NCI-H510A treated with DMSO at 0.1 percent for 48 hours (cell line): ENCODE results near the gene SGK2.

ENCODE experiments used
- DNase-seq: peaks from one replicate; lab custom pipeline; 2025; lab: John Stamatoyannopoulos, UW

Gene SGK2

GRCh38 chr20:43558412-43559146 lies at the start of gene SGK2:
SGK2 (plus strand) TSS chr20:43559027; CDS start chr20:43566496, 7,469 bp downstream.
- DNase-seq: no peak

DNA sequence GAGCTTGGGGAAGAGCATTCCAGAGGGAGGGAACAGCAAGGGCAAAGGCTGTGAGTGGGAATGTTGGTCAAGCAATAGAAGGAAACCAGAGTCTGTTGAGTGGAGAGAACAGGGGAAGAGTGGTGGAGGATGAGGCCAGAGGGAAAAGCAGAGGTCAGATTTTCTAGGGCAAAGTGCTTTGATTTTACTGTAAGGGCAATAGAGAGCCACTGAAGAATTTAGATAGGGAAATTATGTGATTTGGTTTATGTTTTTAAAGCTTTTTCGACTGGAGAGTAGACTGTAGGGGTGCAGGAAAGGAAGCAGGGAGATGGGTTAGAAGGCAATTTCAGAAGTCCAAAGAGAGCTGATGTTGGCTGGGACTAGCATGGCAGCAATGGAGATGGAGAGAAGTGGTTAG lies 46.9 kb upstream of the SGK2 start:
- no peak for DNase-seq

DNA sequence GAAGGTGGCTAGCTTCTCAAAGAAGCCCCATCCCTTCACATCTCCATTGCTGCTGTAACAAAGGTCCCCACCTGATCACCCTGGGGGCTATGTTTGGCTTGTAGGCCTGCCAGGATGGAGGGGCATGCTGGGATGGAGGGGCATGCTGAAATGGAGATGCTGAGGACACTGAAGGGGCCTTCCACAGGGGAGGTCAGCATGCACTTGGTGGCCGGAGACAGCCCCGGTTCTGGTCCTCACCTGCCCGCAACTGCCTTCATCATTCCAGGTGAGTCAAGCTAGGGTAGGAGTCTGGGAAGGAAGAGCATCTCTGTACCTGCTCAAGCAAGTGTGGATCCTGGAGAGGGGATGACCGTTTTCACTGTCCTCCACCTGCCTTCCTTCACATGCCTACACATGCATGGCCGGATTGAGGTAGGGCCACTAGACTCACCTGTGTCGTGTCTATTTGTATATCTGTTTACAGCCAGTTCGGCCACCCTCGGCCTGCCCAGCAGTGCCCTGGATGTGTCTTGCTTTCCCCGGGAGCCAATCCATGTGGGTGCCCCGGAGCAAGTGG lies 45.4 kb upstream of the SGK2 start:
- DNase-seq: no peak

- peak; percentile 99 for DNase-seq
These were observed 44.7 kb upstream of the SGK2 start for GRCh38 chr20:43513931-43514647.

DNA sequence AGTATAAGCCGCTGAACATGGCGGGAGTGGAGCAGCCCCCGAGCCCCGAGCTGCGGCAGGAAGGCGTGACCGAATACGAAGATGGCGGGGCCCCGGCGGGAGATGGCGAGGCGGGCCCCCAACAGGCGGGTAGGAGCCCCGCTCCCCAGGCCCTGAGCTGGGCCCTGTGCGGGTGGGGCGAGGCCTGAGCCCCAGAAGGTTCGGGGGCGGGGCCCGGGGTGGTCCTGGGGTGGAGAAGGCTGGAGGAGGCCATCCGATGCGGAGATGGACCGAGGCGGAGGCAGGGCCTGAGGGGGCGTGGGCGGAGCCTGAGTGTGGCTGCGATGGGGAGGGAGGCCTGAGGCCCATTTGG lies 44.2 kb upstream of the SGK2 start:
- no peak for DNase-seq

- no peak for DNase-seq
These were observed 43.2 kb upstream of the SGK2 start for GRCh38 chr20:43515628-43516027.

GRCh38 chr20:43516251-43516824 lies 42.5 kb upstream of the SGK2 start:
- no peak for DNase-seq

- no peak for DNase-seq
These were observed 38.7 kb upstream of the SGK2 start for GRCh38 chr20:43520074-43520630.

- DNase-seq: no peak
These were observed 33.8 kb upstream of the SGK2 start for GRCh38 chr20:43525021-43525420.

GRCh38 chr20:43528258-43528875 lies 30.5 kb upstream of the SGK2 start:
- no peak for DNase-seq

GRCh38 chr20:43529051-43529450 lies 29.8 kb upstream of the SGK2 start:
- DNase-seq: no peak

- DNase-seq: no peak
These were observed 29.2 kb upstream of the SGK2 start for GRCh38 chr20:43529457-43530153.

GRCh38 chr20:43530321-43531090 lies 28.3 kb upstream of the SGK2 start:
- DNase-seq: no peak

DNA sequence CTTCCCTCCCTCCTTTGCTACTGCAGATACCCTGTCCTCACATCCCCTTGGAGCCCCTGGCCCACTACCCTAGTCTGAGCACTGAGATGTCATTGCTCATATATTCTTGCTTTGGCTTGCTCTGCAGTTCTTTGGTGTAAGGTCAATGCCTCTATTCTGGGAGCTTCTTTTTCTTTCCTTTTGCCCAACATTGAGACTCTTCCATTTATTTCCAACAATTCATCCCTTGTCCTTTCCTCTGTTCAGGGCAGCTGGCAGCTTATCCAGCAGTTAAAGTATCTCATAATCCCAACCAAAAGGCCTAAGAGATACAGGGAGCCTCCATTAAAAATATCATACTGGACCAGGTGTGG lies 27.8 kb upstream of the SGK2 start:
- DNase-seq: no peak

DNA sequence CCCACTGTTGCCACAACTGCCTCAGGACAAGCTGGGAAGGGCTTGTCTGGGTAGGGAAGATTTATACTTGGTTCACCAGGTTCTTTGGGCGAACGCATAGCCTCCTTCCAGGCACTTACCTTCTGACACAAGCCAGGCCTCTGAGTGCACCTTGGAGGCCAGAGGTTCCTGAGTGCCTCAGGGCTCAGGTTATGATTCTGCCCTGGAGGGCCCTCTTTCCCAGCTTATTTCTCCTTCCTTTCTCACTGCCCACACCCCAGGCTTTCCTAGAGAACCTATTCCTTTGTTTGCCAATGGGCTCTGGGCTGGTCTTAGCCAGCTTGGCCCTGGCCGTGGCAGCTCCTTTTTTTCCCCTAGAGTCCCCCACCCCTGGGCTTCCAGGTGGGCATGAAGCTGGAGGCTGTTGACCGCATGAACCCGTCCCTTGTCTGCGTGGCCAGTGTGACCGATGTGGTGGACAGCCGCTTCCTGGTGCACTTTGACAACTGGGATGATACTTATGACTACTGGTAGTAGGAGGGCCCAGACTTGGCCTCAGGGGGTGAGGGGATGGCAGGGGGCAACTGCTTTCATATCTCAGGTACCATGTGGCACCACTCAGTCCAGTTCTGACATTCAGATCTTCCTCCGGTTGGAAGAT lies 26.3 kb upstream of the SGK2 start:
- no peak for DNase-seq

DNA sequence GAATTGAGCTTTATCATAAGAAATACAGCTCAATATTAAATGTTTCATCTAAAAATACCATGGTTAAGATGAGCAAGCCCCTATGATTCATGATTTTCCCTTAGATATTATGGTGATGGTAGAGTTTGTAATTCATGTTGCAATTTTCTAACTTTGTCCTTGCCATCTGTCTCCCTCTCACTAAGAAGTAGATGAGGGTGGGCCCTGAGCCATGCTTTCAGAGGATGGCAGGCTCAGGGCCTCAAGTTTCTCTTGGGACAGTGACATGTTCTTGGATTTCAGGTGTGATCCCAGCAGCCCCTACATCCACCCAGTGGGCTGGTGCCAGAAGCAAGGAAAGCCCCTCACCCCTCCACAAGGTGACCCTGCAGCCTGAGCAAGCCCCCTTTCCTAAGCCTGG lies 25.8 kb upstream of the SGK2 start:
- no peak for DNase-seq

- no peak for DNase-seq
These were observed 24.8 kb upstream of the SGK2 start for GRCh38 chr20:43534016-43534415.

- no peak for DNase-seq
These were observed 24.0 kb upstream of the SGK2 start for GRCh38 chr20:43534791-43535350.

- DNase-seq: no peak
These were observed 23.3 kb upstream of the SGK2 start for GRCh38 chr20:43535370-43536004.
